CD4-positive, alpha-beta T cell treated with Interleukin-21 for 1 hour (primary cell): ENCODE data around the gene PDGFRB.
A peak's percentile ranks its signal among the peaks of the same experiment; 100 is the strongest.

Experiments
- DNase-seq: peaks from one replicate; pipeline ENCODE4 v3.0.0-alpha.2; 2020

The PDGFRB gene

GRCh38 chr5:150155258-150156026 lies at the start of gene PDGFRB:
PDGFRB (minus strand) TSS chr5:150155845; CDS start chr5:150137047, 18,798 bp downstream.
- peak; percentile 54 for DNase-seq

GRCh38 chr5:150204590-150204960 lies 48.9 kb upstream of the PDGFRB start:
- DNase-seq = no peak

GRCh38 chr5:150203832-150204589 lies 48.4 kb upstream of the PDGFRB start:
- DNase-seq = no peak

- DNase-seq = no peak
These were observed 46.9 kb upstream of the PDGFRB start for GRCh38 chr5:150202501-150202900.

- DNase-seq = no peak
These were observed 41.8 kb upstream of the PDGFRB start for GRCh38 chr5:150197476-150197875.

GRCh38 chr5:150196986-150197385 lies 41.3 kb upstream of the PDGFRB start:
- no peak for DNase-seq

- DNase-seq = no peak
These were observed 40.9 kb upstream of the PDGFRB start for GRCh38 chr5:150196514-150196913.

- no peak for DNase-seq
These were observed 40.3 kb upstream of the PDGFRB start for GRCh38 chr5:150195736-150196485.

GRCh38 chr5:150192462-150192861 lies 36.8 kb upstream of the PDGFRB start:
- no peak for DNase-seq

GRCh38 chr5:150190987-150191386 lies 35.3 kb upstream of the PDGFRB start:
- no peak for DNase-seq

- DNase-seq = no peak
These were observed 34.9 kb upstream of the PDGFRB start for GRCh38 chr5:150190503-150190979.

GRCh38 chr5:150189728-150190502 lies 34.3 kb upstream of the PDGFRB start, which contains the start of gene SLC6A7:
SLC6A7 (plus strand) TSS chr5:150190062; CDS start chr5:150190328, 266 bp downstream.
- no peak for DNase-seq

- no peak for DNase-seq
These were observed 33.7 kb upstream of the PDGFRB start for GRCh38 chr5:150189326-150189725.

- no peak for DNase-seq
These were observed 32.6 kb upstream of the PDGFRB start for GRCh38 chr5:150188146-150188842.

- no peak for DNase-seq
These were observed 31.3 kb upstream of the PDGFRB start for GRCh38 chr5:150186897-150187296.

GRCh38 chr5:150186137-150186536 lies 30.5 kb upstream of the PDGFRB start:
- DNase-seq = no peak

GRCh38 chr5:150184990-150185912 lies 29.6 kb upstream of the PDGFRB start:
- DNase-seq = no peak

- no peak for DNase-seq
These were observed 28.4 kb upstream of the PDGFRB start for GRCh38 chr5:150184006-150184405.

GRCh38 chr5:150183436-150183835 lies 27.8 kb upstream of the PDGFRB start:
- DNase-seq = no peak

- DNase-seq = no peak
These were observed 27.1 kb upstream of the PDGFRB start for GRCh38 chr5:150182774-150183173.
